ENCODE measurements around the gene OR6J1.
"Not testable (repeated sequence)": the region's sequence is repeated elsewhere in the genome, so short reads cannot be mapped to it uniquely, and the experiment has no call there.

OR6J1 gene

GRCh38 chr14:22644305-22644635, at the start of gene OR6J1:
OR6J1 (minus strand) TSS chr14:22644352; CDS start chr14:22634811, 9,541 bp downstream.
- no peak within 1 kb of the TSS for H3K27ac ChIP-seq (ENCODE audit: low read length)
- H3K27me3 ChIP-seq (ENCODE audit: control insufficient read depth in 1 of 2, insufficient read depth in 2 of 2, low read length in 2 of 2) = peaks cover 0 to 3% of the 10 kb centered on the region in 2 donors
- H3K4me1 ChIP-seq (ENCODE audit: control insufficient read depth, insufficient read depth, low read length) = no peaks in the 10 kb centered on the region
- H3K9me3 ChIP-seq (ENCODE audit: control insufficient read depth in 2 of 2, low read length in 2 of 2) = no peaks in the 10 kb centered on the region
- no peaks in the 10 kb centered on the region for H3K36me3 ChIP-seq (ENCODE audit: control insufficient read depth in 2 of 2, insufficient read depth in 2 of 2, low read length in 2 of 2)
- no peak within 1 kb of the TSS for H3K9ac ChIP-seq (ENCODE audit: low read length in 2 of 2)
- no peak within 1 kb of the TSS for H3K4me3 ChIP-seq (ENCODE audit: low read length in 2 of 2)

DNA sequence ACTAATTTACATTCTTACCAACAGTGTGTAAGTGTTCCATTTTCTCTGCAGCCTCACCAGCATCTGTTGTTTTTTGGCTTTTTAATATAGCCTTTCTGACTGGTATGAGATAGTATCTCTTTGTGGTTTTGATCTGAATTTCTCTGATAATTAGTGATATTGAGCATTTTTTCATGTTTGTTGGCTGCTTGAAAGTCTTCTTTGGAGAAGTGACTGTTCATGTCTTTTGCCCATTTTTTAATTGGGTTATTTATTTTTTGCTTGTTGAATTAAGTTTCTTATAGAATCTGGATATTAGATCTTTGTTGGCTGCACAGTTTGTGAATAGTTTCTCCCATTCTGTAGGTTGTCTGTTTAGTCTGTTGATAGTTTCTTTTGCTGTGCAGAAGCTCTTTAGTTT, 48.0 kb upstream of the OR6J1 start:
- H3K4me1 ChIP-seq (ENCODE audit: control insufficient read depth, insufficient read depth, low read length) = no peaks in the 10 kb centered on the region
- no peaks in the 10 kb centered on the region for H3K27me3 ChIP-seq (ENCODE audit: control insufficient read depth in 1 of 2, insufficient read depth in 2 of 2, low read length in 2 of 2)
- no peak overlapping the region for H3K4me3 ChIP-seq (ENCODE audit: low read length in 2 of 2)
- H3K36me3 ChIP-seq (ENCODE audit: control insufficient read depth in 2 of 2, insufficient read depth in 2 of 2, low read length in 2 of 2) = no peaks in the 10 kb centered on the region
- no peak overlapping the region for H3K27ac ChIP-seq (ENCODE audit: low read length)
- no peak overlapping the region for H3K9ac ChIP-seq (ENCODE audit: low read length in 2 of 2)
- no peaks in the 10 kb centered on the region for H3K9me3 ChIP-seq (ENCODE audit: control insufficient read depth in 2 of 2, low read length in 2 of 2)

GRCh38 chr14:22691171-22691570, 47.0 kb upstream of the OR6J1 start:
- no peak overlapping the region for H3K4me3 ChIP-seq (ENCODE audit: low read length in 2 of 2)
- no peaks in the 10 kb centered on the region for H3K4me1 ChIP-seq (ENCODE audit: control insufficient read depth, insufficient read depth, low read length)
- no peak overlapping the region for H3K27ac ChIP-seq (ENCODE audit: low read length)
- H3K36me3 ChIP-seq (ENCODE audit: control insufficient read depth in 2 of 2, insufficient read depth in 2 of 2, low read length in 2 of 2) = no peaks in the 10 kb centered on the region
- no peaks in the 10 kb centered on the region for H3K9me3 ChIP-seq (ENCODE audit: control insufficient read depth in 2 of 2, low read length in 2 of 2)
- no peaks in the 10 kb centered on the region for H3K27me3 ChIP-seq (ENCODE audit: control insufficient read depth in 1 of 2, insufficient read depth in 2 of 2, low read length in 2 of 2)
- H3K9ac ChIP-seq (ENCODE audit: low read length in 2 of 2) = no peak overlapping the region

- no peaks in the 10 kb centered on the region for H3K36me3 ChIP-seq (ENCODE audit: control insufficient read depth in 2 of 2, insufficient read depth in 2 of 2, low read length in 2 of 2)
- no peak overlapping the region for H3K27ac ChIP-seq (ENCODE audit: low read length)
- H3K27me3 ChIP-seq (ENCODE audit: control insufficient read depth in 1 of 2, insufficient read depth in 2 of 2, low read length in 2 of 2) = no peaks in the 10 kb centered on the region
These were observed 45.0 kb upstream of the OR6J1 start for GRCh38 chr14:22689199-22689598.

DNA sequence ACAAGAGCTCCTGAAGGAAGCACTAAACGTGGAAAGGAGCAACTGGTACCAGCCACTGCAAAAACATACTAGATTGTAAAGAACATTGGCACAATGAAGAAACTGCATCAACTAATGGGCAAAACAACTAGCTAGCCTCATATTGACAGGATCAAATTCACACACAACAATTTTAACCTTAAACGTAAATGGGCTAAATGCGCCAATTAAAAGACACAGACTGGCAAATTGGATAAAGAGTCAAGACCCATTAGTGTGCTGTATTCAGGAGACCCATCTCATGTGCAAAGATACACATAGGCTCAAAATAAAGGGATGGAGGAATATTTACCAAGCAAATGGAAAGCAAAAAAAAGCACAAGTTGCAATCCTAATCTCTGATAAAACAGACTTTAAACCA, 43.8 kb upstream of the OR6J1 start:
- H3K27me3 ChIP-seq (ENCODE audit: control insufficient read depth in 1 of 2, insufficient read depth in 2 of 2, low read length in 2 of 2); H3K9me3 ChIP-seq (ENCODE audit: control insufficient read depth in 2 of 2, low read length in 2 of 2); H3K4me1 ChIP-seq (ENCODE audit: control insufficient read depth, insufficient read depth, low read length); H3K36me3 ChIP-seq (ENCODE audit: control insufficient read depth in 2 of 2, insufficient read depth in 2 of 2, low read length in 2 of 2); H3K9ac ChIP-seq (ENCODE audit: low read length in 2 of 2); H3K27ac ChIP-seq (ENCODE audit: low read length); H3K4me3 ChIP-seq (ENCODE audit: low read length in 2 of 2): not testable (repeated sequence)

More at GRCh38 chr14:22689199-22689598, 45.0 kb upstream of the OR6J1 start:
- no peak overlapping the region for H3K9ac ChIP-seq (ENCODE audit: low read length in 2 of 2)
- H3K9me3 ChIP-seq (ENCODE audit: control insufficient read depth in 2 of 2, low read length in 2 of 2) = no peaks in the 10 kb centered on the region
- H3K4me3 ChIP-seq (ENCODE audit: low read length in 2 of 2) = no peak overlapping the region
- H3K4me1 ChIP-seq (ENCODE audit: control insufficient read depth, insufficient read depth, low read length) = no peaks in the 10 kb centered on the region

DNA sequence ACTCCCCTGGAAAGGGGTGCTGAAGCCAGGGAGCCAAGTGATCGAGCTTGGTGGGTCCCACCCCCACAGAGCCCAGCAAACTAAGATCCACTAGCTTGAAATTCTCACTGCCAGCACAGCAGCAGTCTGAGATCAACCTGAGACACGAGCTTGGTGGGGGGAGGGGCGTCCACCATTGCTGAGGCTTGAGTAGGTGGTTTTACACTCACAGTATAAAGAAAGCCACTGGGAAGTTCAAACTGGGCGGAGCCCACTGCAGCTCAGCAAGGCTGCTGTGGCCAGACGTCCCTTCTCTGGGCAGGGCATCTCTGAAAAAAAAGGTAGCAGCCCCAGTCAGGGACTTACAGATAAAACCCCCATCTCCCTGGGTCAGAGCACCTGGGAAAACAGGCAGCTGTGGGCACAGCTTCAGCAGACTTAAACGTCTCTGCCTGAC, 42.0 kb upstream of the OR6J1 start:
- H3K4me3 ChIP-seq (ENCODE audit: low read length in 2 of 2); H3K36me3 ChIP-seq (ENCODE audit: control insufficient read depth in 2 of 2, insufficient read depth in 2 of 2, low read length in 2 of 2); H3K27ac ChIP-seq (ENCODE audit: low read length); H3K27me3 ChIP-seq (ENCODE audit: control insufficient read depth in 1 of 2, insufficient read depth in 2 of 2, low read length in 2 of 2); H3K9me3 ChIP-seq (ENCODE audit: control insufficient read depth in 2 of 2, low read length in 2 of 2); H3K9ac ChIP-seq (ENCODE audit: low read length in 2 of 2); H3K4me1 ChIP-seq (ENCODE audit: control insufficient read depth, insufficient read depth, low read length): not testable (repeated sequence)

- no peak overlapping the region for H3K27ac ChIP-seq (ENCODE audit: low read length)
- no peak overlapping the region for H3K4me3 ChIP-seq (ENCODE audit: low read length in 2 of 2)
- no peak overlapping the region for H3K9ac ChIP-seq (ENCODE audit: low read length in 2 of 2)
- H3K9me3 ChIP-seq (ENCODE audit: control insufficient read depth in 2 of 2, low read length in 2 of 2) = no peaks in the 10 kb centered on the region
- H3K36me3 ChIP-seq (ENCODE audit: control insufficient read depth in 2 of 2, insufficient read depth in 2 of 2, low read length in 2 of 2) = no peaks in the 10 kb centered on the region
- H3K4me1 ChIP-seq (ENCODE audit: control insufficient read depth, insufficient read depth, low read length) = no peaks in the 10 kb centered on the region
- no peaks in the 10 kb centered on the region for H3K27me3 ChIP-seq (ENCODE audit: control insufficient read depth in 1 of 2, insufficient read depth in 2 of 2, low read length in 2 of 2)
These were observed 41.3 kb upstream of the OR6J1 start for GRCh38 chr14:22685467-22685866.

- not testable (repeated sequence) for H3K27me3 ChIP-seq (ENCODE audit: control insufficient read depth in 1 of 2, insufficient read depth in 2 of 2, low read length in 2 of 2); H3K36me3 ChIP-seq (ENCODE audit: control insufficient read depth in 2 of 2, insufficient read depth in 2 of 2, low read length in 2 of 2); H3K4me1 ChIP-seq (ENCODE audit: control insufficient read depth, insufficient read depth, low read length); H3K9ac ChIP-seq (ENCODE audit: low read length in 2 of 2); H3K4me3 ChIP-seq (ENCODE audit: low read length in 2 of 2); H3K9me3 ChIP-seq (ENCODE audit: control insufficient read depth in 2 of 2, low read length in 2 of 2); H3K27ac ChIP-seq (ENCODE audit: low read length)
These were observed 39.3 kb upstream of the OR6J1 start for GRCh38 chr14:22683428-22683827.

GRCh38 chr14:22678221-22678620, 34.1 kb upstream of the OR6J1 start:
- Histone ChIP-seq H3K9ac (ENCODE audit: low read length in 2 of 2) (no peak overlapping the region), H3K4me1 (ENCODE audit: control insufficient read depth, insufficient read depth, low read length) (peaks cover 2% of the 10 kb centered on the region), H3K36me3 (ENCODE audit: control insufficient read depth in 2 of 2, insufficient read depth in 2 of 2, low read length in 2 of 2) (no peaks in the 10 kb centered on the region), H3K27ac (ENCODE audit: low read length) (no peak overlapping the region), H3K4me3 (ENCODE audit: low read length in 2 of 2) (no peak overlapping the region), H3K9me3 (ENCODE audit: control insufficient read depth in 2 of 2, low read length in 2 of 2) (no peaks in the 10 kb centered on the region), H3K27me3 (ENCODE audit: control insufficient read depth in 1 of 2, insufficient read depth in 2 of 2, low read length in 2 of 2) (peaks cover 0 to 2% of the 10 kb centered on the region in 2 donors)

DNA sequence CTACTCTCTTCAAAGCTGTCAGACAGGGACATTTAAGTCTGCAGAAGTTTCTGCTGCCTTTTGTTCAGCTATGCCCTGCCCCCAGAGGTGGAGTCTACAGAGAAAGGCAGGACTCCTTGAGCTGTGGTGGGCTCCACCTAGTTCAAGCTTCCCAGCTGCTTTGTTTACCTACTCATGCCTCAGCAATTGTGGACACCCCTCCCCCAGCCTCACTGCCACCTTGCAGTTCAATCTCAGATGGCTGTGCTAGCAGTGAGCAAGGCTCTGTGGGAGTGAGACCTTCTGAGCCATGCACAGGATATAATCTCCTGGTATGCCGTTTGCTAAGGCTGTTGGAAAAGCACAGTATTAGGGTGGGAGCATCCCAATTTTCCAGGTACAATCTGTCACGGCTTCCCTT, 33.4 kb upstream of the OR6J1 start:
- H3K27me3 ChIP-seq (ENCODE audit: control insufficient read depth in 1 of 2, insufficient read depth in 2 of 2, low read length in 2 of 2); H3K9ac ChIP-seq (ENCODE audit: low read length in 2 of 2); H3K36me3 ChIP-seq (ENCODE audit: control insufficient read depth in 2 of 2, insufficient read depth in 2 of 2, low read length in 2 of 2); H3K4me1 ChIP-seq (ENCODE audit: control insufficient read depth, insufficient read depth, low read length); H3K4me3 ChIP-seq (ENCODE audit: low read length in 2 of 2); H3K9me3 ChIP-seq (ENCODE audit: control insufficient read depth in 2 of 2, low read length in 2 of 2); H3K27ac ChIP-seq (ENCODE audit: low read length): not testable (repeated sequence)

DNA sequence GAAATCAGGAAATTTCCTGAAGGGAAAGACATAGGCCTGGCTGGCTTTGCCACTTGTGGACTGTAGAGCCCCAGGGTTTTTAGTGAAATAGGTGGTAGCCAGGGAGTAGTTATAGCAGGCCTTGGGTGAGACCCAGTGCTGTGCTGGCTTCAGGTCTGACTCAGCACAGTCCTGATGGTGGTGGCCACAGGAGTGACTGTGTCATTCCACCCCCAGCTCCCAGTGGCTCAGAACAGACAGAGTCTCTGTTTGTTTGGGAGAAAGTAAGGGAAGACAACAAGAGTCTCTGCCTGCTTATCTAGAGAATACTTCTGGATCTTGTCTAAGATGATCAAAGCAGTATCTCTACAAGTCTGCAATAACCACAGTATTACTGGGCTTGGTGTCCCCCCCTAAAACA, 27.5 kb upstream of the OR6J1 start:
- H3K36me3 ChIP-seq (ENCODE audit: control insufficient read depth in 2 of 2, insufficient read depth in 2 of 2, low read length in 2 of 2) = no peaks in the 10 kb centered on the region
- no peak overlapping the region for H3K9ac ChIP-seq (ENCODE audit: low read length in 2 of 2)
- H3K27me3 ChIP-seq (ENCODE audit: control insufficient read depth in 1 of 2, insufficient read depth in 2 of 2, low read length in 2 of 2) = no peaks in the 10 kb centered on the region
- H3K9me3 ChIP-seq (ENCODE audit: control insufficient read depth in 2 of 2, low read length in 2 of 2) = no peaks in the 10 kb centered on the region
- peaks cover 2% of the 10 kb centered on the region for H3K4me1 ChIP-seq (ENCODE audit: control insufficient read depth, insufficient read depth, low read length)
- H3K4me3 ChIP-seq (ENCODE audit: low read length in 2 of 2) = no peak overlapping the region
- H3K27ac ChIP-seq (ENCODE audit: low read length) = no peak overlapping the region

- H3K9ac ChIP-seq (ENCODE audit: low read length in 2 of 2) = no peak overlapping the region
- no peaks in the 10 kb centered on the region for H3K9me3 ChIP-seq (ENCODE audit: control insufficient read depth in 2 of 2, low read length in 2 of 2)
- H3K4me3 ChIP-seq (ENCODE audit: low read length in 2 of 2) = no peak overlapping the region
- peaks cover 2% of the 10 kb centered on the region for H3K4me1 ChIP-seq (ENCODE audit: control insufficient read depth, insufficient read depth, low read length)
- no peak overlapping the region for H3K27ac ChIP-seq (ENCODE audit: low read length)
- H3K27me3 ChIP-seq (ENCODE audit: control insufficient read depth in 1 of 2, insufficient read depth in 2 of 2, low read length in 2 of 2) = no peaks in the 10 kb centered on the region
- no peaks in the 10 kb centered on the region for H3K36me3 ChIP-seq (ENCODE audit: control insufficient read depth in 2 of 2, insufficient read depth in 2 of 2, low read length in 2 of 2)
These were observed 24.7 kb upstream of the OR6J1 start for GRCh38 chr14:22668863-22669262.
